ENCODE results near the gene TELO2.

The TELO2 gene

DNA sequence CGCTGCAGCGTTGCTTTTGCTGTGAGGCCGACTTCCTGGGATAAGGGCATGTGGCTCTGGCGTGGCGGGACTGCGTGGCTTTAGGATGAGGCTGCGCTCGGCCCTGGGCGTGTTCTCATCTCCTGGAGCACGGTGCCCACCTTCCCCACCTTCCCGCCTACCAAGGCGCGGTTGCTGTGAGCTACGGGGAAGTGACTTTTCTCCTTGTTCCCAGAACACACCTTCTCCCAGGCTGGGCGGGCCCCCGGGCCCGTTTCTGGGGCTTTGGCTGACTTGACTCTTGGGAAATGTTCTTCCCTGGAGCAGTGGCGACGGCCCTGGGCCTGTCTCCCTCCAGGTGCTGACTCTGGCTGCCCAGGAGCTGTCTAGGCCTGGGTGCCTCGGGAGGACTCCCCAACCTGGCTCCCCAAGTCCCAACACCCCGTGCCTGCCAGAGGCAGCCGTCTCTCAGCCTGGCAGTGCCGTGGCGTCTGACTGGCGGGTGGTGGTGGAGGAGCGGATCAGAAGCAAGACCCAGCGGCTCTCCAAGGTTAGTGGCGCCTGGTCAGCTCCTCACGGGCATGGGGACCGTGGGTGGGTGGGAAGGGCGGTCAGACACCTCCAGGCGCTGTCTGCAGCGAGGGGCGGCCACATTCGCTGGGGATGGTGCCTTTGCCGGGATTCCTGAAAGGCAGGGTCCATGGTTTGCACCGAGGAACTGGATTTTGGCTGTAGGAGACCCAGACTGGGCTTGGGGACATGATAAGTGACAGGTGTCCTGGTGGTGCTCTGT lies 12.1 kb downstream of the TELO2 start:
- no peaks in the 10 kb centered on the region for H3K4me1 ChIP-seq (ENCODE audit: control insufficient read depth, insufficient read depth, low read length)
- no peak overlapping the region for H3K27ac ChIP-seq (ENCODE audit: extremely low read depth, low read depth, low read length)
- TF ChIP-seq ZNF747 (tag by site-specific recombination; IDR thresholded peaks at IDR 0.05), result no peak
- no peak for TF ChIP-seq ZNF624 (tag by site-specific recombination; IDR thresholded peaks at IDR 0.05)
- TF ChIP-seq ZNF660 (tag by site-specific recombination; IDR thresholded peaks at IDR 0.05), result no peak
- TF ChIP-seq ZNF157 (tag by site-specific recombination; IDR thresholded peaks at IDR 0.05), result no peak
- no peak for TF ChIP-seq YY1 (tag by site-specific recombination; IDR thresholded peaks at IDR 0.05)
- no peak for TF ChIP-seq ZNF843 (tag by site-specific recombination; IDR thresholded peaks at IDR 0.05)
- TF ChIP-seq MEIS1 (CRISPR knock-in tag; IDR thresholded peaks at IDR 0.05; ENCODE audit: borderline replicate concordance), result no peak
- H3K4me3 ChIP-seq (ENCODE audit: low read depth, low read length), result no peak overlapping the region
- H3K36me3 ChIP-seq (ENCODE audit: control insufficient read depth in 2 of 2, insufficient read depth in 1 of 2, low read length in 2 of 2), result peaks cover 10 to 79% of the 10 kb centered on the region in 2 experiments; a peak in 2 of 3 replicates
- H3K9me3 ChIP-seq (ENCODE audit: control insufficient read depth, insufficient read depth, low read depth, low read length), result no peaks in the 10 kb centered on the region
- CTCF ChIA-PET, result no interaction called here
- POLR2A ChIA-PET, result interaction anchor here (0.6 to 0.7 kb wide), 3 partner anchors 12 to 674 kb away, joined by 3 to 5 read pairs (median 3); no protein-coding TSS in a partner anchor

DNA sequence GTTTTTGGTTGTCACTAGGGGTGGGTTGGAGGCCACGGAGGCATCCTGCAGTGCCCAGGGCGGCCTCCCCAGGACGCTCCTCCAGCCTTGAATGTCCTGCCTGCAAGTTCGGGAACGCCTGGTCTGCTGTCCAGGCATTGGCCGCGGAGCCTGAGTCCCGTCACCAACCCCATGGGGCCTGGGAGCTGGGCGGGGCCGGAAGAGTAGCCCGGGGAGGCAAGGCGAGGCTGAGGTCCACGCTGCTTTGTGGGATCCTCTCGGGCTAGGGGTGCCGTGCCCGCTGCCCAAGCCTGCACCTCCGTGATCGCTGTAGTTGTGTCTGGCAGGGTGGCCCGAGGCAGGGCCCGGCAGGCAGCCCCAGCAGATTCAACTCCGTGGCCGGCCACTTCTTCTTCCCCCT lies 12.8 kb downstream of the TELO2 start:
- CTCF ChIA-PET, result no interaction called here
- TF ChIP-seq KLF10 (tag by site-specific recombination; IDR thresholded peaks at IDR 0.05) (no peak), ZNF561 (tag by site-specific recombination; IDR thresholded peaks at IDR 0.05; ENCODE audit: borderline replicate concordance) (no peak), ZNF670 (tag by site-specific recombination; IDR thresholded peaks at IDR 0.05; ENCODE audit: low read depth) (no peak), HOXD13 (CRISPR knock-in tag; IDR thresholded peaks at IDR 0.05; ENCODE audit: borderline replicate concordance) (no peak), AEBP2 (tag by site-specific recombination; IDR thresholded peaks at IDR 0.05; ENCODE audit: borderline replicate concordance) (no peak), TSHZ1 (tag by site-specific recombination; IDR thresholded peaks at IDR 0.05; ENCODE audit: borderline replicate concordance) (no peak), TRIM28 (IDR thresholded peaks at IDR 0.05; ENCODE audit: borderline replicate concordance, low read length) (no peak), ZNF302 (tag by site-specific recombination; IDR thresholded peaks at IDR 0.05; ENCODE audit: low read depth) (no peak), ZNF596 (tag by site-specific recombination; IDR thresholded peaks at IDR 0.05) (no peak), ZNF19 (tag by site-specific recombination; IDR thresholded peaks at IDR 0.05; ENCODE audit: low read depth) (no peak), CTCF (tag by site-specific recombination; IDR thresholded peaks at IDR 0.05) (no peak), ZNF529 (tag by site-specific recombination; IDR thresholded peaks at IDR 0.05; ENCODE audit: insufficient replicate concordance) (no peak)

More for the DNA sequence above, 12.8 kb downstream of the TELO2 start:
- no peaks in the 10 kb centered on the region for H3K9me3 ChIP-seq (ENCODE audit: control insufficient read depth, insufficient read depth, low read depth, low read length)
- no peaks in the 10 kb centered on the region for H3K4me1 ChIP-seq (ENCODE audit: control insufficient read depth, insufficient read depth, low read length)
- POLR2A ChIA-PET, result no interaction called here
- H3K36me3 ChIP-seq (ENCODE audit: control insufficient read depth in 2 of 2, insufficient read depth in 1 of 2, low read length in 2 of 2), result peaks cover 10 to 79% of the 10 kb centered on the region in 2 experiments; a peak in 2 of 3 replicates
- H3K4me3 ChIP-seq (ENCODE audit: low read depth, low read length), result no peak overlapping the region
- no peak overlapping the region for H3K27ac ChIP-seq (ENCODE audit: extremely low read depth, low read depth, low read length)
